Stimulated activated CD8-positive, alpha-beta memory T cell treated with anti-CD3 and anti-CD28 coated beads, Interleukin-4, amount 100 ng/mL, for 24 hours (primary cell): ENCODE data around the gene PDZD4.
A peak's percentile ranks its signal among the peaks of the same experiment; 100 is the strongest.

Experiments
- DNase-seq: peaks from one replicate; pipeline ENCODE4 v3.0.0-alpha.2; 2020; ENCODE audit warnings: low read depth

PDZD4 gene

GRCh38 chrX:153806999-153807575 is 23.3 kb downstream of the PDZD4 start:
- DNase-seq = no peak

DNA sequence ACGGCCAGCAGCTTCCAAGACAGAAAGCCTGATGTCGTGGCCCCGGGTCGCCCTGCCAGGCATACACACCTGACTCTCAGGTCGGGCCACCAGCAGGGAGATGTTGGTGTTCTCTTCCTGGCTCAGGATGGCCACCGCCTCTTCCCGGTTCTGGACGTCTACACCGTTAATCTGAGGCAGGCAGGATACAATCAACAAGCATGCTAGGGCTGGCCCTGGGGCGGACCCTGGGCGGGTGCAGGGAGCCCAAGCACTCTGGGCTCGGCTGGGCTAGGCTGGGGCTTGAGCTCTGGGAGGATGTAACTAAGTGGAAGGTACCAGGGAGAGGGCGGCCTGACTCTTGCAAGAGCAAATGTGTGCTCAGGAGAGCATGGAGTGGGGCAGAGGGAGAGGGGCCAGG is 24.9 kb downstream of the PDZD4 start:
- DNase-seq = no peak

- no peak for DNase-seq
These were observed 25.7 kb downstream of the PDZD4 start for GRCh38 chrX:153804621-153805020.

- no peak for DNase-seq
These were observed 26.2 kb downstream of the PDZD4 start for GRCh38 chrX:153804100-153804595.

DNA sequence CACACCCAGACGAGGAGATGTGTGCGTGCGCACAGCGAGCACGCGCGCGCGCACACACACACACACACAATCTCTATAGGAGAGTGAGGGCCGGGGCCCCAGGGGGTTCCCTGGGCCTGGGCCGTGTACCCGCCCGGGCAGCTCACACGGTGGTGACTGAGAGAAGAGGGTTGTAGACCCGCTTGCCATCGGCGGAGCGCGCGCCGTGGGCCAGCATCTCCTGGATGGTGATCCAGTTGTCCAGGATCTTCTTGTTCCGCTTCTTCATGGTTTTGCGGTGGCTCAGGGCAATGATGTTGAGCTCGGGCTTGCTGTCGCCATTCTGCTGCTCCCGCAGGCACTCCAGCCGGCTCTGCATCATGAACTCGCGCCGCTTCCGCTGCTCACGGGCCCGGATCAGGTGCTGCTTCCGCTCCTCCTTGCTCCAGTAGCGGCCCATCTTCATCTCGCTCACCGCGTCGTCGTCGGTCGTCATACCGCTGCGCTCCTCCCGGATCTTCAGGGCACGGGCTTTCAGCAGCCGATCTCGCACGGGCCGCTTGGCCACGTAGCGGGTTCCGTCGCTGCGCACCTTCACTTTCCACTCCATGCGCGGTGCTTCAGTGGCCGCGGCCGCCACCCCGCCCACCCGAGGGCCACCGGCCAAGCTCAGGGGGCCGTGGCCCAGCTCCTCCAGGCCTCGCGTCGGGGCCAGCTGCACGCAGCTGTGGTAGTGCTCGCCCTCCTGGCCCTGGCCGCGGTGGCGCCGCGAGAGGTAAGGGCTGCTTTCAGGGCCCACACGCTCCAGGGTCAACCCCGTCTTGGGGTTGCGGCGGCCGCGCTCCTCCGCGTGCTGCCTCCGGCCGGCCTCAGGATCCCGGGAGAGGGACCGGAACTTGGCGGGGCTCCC is 26.9 kb downstream of the PDZD4 start:
- no peak for DNase-seq

GRCh38 chrX:153802513-153803045 is 27.8 kb downstream of the PDZD4 start:
- DNase-seq = no peak

GRCh38 chrX:153801669-153802068 is 28.7 kb downstream of the PDZD4 start:
- DNase-seq = no peak

DNA sequence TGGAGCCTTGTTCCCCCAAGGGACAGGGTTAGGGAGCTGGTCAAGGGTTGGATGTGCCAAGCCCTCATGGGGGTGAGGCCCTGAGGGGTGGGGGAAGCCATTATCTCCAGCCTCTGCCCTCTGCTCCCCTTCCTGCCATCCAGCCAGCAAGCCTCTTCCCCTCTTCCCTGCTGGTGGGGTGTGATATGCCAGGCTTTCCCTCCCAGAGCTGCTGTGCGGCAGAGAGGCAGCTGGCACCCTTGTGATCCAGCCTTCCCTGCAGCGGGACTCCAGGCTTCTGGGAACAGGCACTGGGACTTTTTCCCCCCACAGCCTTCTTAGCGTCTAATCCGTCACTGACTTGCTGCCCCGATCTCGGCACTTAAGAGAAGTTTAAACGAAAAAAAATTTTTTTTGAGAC is 29.6 kb downstream of the PDZD4 start:
- no peak for DNase-seq

DNA sequence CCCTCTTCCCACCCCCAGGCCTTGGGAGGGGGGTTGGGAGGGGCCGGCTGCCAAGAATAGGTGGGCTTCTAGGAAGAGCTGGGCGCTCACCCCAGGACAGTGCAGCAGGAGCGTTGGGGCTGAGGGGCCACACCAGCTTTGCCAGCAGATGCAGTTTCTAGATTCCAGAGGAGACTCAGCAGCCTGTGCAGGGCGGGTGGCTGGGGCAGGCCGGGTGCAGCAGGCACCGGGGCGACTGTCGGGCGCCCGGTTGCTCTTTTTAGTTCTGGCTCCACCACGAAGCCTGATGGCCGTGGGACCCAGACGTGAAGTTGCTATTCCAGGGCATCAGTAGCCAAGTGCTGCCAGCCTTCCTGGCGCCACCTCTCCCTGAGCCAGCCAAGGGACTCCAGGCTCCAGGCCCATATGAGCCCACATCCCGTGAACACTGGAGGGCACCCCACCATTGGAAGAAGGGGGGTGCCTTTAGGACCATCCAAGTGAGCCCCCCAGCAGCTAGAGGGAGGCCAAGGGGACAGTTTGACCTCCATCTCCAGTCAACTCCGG is 30.1 kb downstream of the PDZD4 start:
- no peak for DNase-seq

DNA sequence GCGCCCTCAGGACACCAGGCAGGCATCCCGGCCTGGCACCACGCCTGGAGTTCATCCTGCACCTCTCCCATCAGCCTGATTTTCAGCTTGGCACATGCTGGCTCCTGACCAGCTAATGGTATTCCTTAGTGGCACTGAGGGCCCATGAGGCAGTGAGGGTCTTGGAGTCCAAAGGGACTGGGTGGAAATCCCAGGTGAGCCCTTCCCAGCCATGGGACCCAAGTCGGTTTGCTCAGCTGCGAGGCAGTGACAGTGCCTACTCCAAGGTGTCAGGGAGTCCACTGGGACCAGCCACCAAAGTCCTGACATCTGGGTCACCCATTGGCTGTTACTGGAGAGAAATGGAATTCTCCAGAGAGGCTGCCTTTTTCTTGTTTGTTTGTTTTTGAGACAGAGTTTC is 31.0 kb downstream of the PDZD4 start:
- no peak for DNase-seq

GRCh38 chrX:153797415-153798015 is 32.8 kb downstream of the PDZD4 start:
- DNase-seq = no peak

GRCh38 chrX:153794897-153795816 is 35.2 kb downstream of the PDZD4 start:
- no peak for DNase-seq

- peak; percentile 85 for DNase-seq
These were observed 36.1 kb downstream of the PDZD4 start, which contains the start of the genes IDH3G and SSR4 for GRCh38 chrX:153794018-153794896. TSS of gene IDH3G (minus strand) at chrX:153794375. CDS start at chrX:153794326, 49 bp downstream. TSS of gene SSR4 (plus strand) at chrX:153794668. CDS start at chrX:153794688, 20 bp downstream.

GRCh38 chrX:153793291-153793690 is 37.1 kb downstream of the PDZD4 start:
- no peak for DNase-seq

GRCh38 chrX:153792368-153792767 is 38.0 kb downstream of the PDZD4 start:
- DNase-seq = no peak

DNA sequence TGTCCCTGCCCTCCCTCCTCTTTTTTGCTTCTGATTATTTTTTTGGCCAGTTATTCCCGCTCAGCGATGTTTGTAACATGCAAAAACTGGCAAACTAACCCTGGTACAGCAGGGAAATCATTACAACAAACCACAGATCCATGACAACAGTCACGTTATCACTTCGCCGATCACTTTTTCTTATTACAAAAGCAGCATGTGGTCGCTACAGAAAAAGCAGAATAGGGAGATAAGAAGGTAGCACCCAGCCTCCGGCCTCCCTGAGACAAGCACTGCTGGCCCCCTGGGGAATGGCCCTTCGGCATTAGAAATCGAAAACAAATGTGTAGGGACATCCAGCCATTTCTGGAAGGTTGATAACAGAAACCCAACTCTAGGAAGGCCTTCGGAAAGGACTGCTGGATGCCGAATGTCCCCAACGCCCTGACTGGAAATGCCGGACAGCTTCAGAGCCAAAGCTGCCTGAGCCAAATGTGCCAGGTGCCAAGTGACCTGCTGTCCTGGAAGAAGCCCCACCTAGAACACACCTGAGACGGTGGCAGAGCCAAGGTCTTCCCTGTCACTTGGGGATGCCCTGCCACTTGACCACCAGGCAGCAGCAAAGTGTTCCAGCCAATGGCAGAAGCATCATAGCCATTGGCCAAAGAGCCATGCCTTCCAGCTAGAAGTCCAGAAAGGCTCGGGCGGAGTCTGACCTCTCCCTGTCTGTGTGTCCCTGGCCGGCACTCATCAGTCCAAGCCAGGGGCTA is 39.1 kb downstream of the PDZD4 start:
- no peak for DNase-seq

DNA sequence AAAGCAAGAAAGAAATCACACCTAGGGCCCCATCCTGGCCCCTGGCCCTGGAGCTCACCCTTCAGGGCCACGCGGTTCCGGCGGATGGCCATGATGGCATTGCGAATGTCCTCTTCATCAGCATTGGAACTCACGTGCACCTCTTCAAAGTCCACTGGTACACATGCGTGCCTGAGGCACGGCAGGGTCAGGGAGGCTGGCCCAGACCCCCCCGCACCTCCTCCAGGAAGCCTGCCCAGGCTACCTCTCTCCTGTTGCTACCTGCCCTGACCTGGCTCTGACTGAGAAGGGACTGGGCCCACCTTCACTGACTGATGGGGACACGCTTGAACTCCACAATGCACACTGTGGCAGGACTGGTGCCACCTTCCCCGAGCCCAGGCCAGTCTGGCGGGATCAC is 40.7 kb downstream of the PDZD4 start:
- DNase-seq = no peak

DNA sequence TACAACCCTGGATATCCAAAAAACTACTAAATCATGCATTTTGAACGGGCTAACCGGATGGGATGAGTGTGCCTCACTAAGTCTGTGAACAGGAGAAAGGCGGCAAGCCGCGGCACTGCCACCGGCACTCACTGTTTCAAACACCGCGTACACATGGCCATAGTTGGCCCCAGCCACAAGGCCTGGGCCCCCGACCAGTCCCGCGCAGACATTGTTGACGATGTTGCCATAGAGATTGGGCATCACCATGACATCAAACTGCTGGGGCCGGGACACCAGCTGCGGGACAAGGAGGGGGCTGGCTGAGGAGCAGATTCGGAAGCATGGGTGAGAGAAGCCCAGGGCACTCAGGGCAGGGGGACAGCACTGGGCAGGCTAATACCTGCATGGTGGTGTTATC is 43.7 kb downstream of the PDZD4 start:
- DNase-seq = no peak

DNA sequence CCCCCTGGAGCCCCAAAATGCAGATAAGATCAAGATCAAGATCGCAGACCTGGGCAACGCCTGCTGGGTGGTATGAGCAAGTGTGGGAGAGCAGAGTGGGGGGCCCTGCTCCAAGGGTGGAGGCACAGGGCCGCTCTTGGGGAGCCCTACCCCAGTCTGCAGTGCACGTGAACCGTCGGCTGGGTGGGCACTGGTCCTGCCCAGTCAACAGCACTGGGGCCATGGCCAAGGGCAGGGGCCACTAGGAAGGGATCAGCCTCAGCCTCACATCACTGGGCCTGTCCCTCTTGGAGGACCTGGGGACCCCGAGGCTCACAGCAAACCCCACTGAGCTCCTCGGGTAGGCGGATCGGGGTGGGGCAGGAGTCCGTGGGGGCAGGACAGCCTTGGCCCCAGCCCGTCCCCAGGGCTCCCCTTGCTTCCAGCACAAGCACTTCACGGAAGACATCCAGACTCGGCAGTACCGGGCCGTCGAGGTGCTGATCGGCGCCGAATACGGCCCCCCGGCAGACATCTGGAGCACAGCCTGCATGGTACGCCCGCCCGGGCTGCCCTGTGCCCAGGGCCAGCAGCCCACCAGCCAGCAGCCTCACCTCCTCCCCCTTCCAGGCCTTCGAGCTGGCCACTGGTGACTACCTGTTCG is 45.9 kb downstream of the PDZD4 start:
- no peak for DNase-seq
